Stimulated activated CD8-positive, alpha-beta memory T cell treated with anti-CD3 and anti-CD28 coated beads, Interleukin-7, amount 100 ng/mL, for 48 hours (primary cell): ENCODE data around the gene LIPH.
A peak's percentile ranks its signal among the peaks of the same experiment; 100 is the strongest.

Experiments used
- DNase-seq, 2 donors: peaks; one replicate each; pipeline ENCODE4 v3.0.0-alpha.2; 2020; ENCODE audit warnings: low read depth in 1 of 2; ENCODE audit errors: extremely low read depth in 1 of 2

LIPH gene

GRCh38 chr3:185549122-185549521 is 3.3 kb downstream of the LIPH start:
- DNase-seq, result no peak

GRCh38 chr3:185540695-185541094 is 11.7 kb downstream of the LIPH start:
- DNase-seq, result no peak

DNA sequence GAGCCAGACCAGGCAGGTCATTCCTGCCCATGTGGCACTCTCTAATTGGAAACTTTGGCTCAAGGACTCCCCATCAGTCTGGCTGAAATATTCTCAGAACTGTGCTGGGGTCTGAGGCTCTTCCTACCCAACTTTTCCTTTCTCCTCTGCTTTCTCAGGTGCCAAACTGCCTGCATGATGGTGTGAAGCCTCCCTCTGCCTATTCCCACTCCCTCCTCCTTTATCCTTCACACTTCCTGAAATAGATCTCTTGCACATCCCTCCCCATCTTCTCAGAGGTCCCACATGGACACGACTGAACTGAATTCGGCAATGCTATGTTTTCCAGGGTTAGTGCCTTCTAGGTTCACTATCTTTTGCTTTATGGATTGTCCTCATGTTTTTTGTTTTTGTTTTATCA is 12.5 kb downstream of the LIPH start:
- DNase-seq, result no peak

DNA sequence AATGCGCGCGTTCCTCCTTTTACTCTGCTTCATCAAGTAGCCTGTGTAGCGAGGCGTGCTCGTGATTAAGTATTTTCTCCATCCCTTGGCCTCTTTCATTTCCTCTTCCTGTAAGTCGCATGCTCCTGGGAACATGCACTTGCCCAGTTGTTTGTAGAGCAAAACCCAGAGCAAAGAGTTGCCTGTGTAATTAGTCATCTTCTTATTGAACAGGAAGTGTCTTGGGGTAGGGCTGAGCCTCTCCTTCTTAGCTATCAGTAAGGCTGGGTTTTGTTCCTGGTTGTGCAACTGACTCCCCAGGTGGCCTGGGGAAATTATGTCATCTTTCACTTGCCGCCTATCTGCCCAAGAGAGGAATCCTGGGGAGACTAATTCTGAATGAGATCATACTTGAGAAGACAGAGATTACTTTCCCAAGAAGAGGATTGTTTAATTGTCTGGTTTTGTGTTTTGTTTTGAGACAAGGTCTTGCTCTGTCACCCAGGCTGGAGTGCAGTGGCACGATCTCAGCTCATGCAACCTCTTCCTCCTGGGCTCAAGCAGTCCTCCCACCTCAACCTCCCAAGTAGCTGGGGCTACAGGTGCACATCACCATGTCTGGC is 14.9 kb downstream of the LIPH start:
- DNase-seq, result peak in 1 of 2 donors; percentile 52

GRCh38 chr3:185534511-185534910 is 17.9 kb downstream of the LIPH start:
- DNase-seq, result no peak

DNA sequence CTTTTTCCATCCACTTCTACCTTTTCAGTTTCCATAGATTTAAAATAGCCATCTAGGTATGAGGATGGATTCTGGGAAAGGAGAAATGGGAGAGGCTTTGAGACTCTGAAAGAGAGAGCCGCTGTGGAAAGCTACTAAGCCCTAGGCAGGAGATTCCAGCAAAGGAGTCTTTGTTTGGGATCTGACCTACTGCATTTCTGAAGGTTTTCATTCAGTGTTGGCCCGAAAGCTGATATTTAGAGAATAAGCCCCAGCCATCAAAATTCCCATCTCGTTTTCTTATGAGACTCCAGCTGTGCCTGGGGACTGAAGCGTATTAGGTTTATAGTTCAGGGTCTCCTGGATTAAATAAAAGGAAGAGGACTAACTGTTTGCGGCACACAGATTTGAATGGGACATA is 19.5 kb downstream of the LIPH start:
- DNase-seq, result no peak

DNA sequence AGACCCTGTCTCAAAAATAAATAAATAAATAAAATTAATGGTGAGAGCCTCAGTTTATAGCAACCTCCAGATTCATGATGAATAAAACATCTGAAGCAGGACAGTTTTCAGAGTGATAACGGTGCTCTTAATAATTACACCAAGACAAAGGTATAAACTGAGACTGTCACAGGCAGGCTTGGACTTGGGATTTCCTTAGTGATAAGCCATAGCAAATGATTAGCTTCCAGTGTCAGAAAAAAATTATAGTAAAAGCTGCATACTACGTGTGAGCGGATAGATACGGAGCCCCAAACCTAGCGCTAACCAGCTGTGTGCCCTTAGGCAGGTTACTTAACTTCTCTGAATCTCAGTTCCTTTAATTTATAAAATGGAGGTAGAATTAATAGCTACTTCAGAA is 21.5 kb downstream of the LIPH start:
- no peak for DNase-seq

GRCh38 chr3:185528532-185528931 is 23.9 kb downstream of the LIPH start:
- DNase-seq, result no peak

GRCh38 chr3:185527364-185527763 is 25.0 kb downstream of the LIPH start:
- no peak for DNase-seq

DNA sequence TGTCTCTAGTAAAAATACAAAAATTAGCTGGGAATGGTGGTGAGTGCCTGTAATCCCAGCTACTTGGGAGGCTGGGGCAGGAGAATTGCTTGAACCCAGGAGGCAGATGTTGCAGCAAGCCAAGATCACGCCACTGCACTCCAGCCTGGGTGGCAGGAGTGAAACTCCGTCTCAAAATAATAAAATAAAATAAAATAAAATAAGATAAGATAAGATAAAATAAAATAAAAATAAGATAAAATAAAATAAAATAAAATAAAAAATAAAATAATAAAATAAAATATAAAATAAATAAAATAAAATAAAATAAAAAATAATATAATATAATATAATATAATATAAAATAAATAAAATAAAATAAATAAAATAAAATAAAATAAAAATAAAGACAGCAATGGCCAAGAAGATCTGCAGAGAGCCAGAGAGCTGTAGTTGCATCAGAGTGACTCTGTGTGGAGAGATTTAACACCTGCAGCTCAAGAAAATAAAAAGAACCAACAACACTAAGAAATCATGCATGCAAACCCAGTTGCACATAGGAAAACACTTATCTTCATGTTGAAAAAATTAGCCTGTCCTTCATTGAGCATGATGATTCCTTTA is 25.9 kb downstream of the LIPH start:
- no peak for DNase-seq

GRCh38 chr3:185521349-185522138 is 30.8 kb downstream of the LIPH start:
- no peak for DNase-seq

- DNase-seq, result no peak
Observed at GRCh38 chr3:185519021-185519420, 33.4 kb downstream of the LIPH start.

DNA sequence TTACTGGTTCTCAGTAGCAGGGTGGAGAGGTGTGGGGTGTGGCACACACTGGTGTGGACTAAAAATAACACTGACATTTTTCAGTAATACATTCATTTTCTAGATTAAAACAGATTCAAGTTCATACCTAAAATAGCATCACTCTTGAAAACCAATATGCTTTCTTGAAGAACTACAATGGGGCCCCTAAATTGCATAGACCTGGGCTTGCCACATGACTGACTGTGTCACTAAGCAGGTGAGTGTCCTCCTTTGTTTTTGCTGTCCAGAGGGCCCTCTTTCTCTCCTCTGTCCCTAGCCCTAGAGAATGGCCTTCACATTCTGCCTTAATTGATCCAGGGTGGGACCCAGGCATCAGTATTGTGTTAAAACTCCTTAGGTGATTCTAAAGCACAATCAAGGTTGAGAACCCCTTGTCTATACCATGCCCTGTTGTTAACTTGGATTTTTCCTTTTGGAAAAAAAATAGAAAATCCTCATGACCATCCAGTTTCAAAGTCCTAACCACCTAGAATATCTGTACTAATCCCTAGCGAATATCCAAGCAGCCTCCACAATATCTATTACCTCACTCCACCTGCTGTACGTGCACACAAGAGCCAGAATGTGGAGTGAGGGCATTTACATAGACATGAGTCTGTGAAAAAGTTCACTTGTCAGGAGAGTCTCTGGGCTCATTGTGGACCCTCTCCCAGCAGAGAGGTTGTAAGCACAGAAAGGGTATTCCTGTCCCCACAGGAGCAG is 34.8 kb downstream of the LIPH start:
- no peak for DNase-seq

DNA sequence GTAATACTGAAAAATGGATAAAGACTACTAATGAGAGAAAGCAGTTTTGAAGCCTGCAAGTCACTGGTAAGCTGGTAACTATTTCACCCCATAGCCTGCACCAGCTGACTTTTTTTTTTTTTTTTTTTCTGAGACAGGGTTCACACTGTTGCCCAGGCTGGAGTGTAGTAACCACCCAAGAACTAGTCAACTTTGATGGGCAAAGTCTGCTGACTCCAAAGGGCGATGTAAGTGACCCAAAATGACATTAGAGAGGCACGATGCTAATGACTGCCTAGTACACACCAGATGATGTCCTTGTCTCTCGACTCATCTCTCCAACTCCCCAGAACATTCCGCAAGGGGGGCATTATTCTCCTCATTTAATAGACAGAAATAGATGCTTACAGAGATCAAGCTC is 40.7 kb downstream of the LIPH start:
- no peak for DNase-seq

- no peak for DNase-seq
Observed at GRCh38 chr3:185508335-185508991, 43.9 kb downstream of the LIPH start.

GRCh38 chr3:185507883-185508282 is 44.5 kb downstream of the LIPH start:
- no peak for DNase-seq

- no peak for DNase-seq
Observed at GRCh38 chr3:185504636-185505035, 47.8 kb downstream of the LIPH start.

DNA sequence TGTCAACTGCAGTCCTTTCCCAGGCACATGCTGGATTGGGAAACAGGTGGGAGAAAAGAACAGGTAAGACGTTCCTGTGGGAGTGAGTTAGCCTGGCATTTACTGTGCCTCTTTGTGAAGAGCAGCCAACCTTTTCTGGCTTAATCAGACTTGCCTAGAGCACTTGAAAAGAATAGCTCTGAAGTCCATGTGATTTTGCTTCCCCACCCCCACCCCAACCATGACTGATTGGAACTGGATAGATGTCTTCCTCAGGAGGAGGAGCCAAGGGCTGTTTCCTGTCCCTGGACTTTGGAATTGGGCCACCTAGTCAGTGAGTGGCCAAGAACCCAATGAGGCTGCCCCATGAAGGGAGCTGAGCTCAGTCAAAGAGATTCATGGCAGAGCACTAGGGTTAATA is 48.9 kb downstream of the LIPH start:
- no peak for DNase-seq

DNA sequence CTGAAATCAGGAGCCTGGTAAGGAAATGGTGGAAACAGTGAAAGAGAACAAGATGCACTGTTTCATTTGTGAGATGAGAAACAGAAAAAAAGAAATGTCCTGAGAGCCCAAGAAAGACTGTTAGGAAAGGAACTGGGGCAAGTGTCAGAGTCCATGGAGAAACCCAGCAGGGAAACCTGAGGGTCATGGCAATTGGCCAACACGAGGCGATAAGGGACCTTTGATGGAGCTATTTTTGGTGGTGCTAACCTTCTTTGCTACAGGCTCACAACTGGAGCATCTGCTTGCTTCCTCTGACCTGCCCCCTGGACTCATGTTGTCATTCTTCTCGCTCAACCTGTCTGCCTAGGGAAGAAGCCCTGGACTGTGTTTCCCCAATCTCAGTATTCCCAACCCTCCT is 49.4 kb downstream of the LIPH start:
- no peak for DNase-seq

DNA sequence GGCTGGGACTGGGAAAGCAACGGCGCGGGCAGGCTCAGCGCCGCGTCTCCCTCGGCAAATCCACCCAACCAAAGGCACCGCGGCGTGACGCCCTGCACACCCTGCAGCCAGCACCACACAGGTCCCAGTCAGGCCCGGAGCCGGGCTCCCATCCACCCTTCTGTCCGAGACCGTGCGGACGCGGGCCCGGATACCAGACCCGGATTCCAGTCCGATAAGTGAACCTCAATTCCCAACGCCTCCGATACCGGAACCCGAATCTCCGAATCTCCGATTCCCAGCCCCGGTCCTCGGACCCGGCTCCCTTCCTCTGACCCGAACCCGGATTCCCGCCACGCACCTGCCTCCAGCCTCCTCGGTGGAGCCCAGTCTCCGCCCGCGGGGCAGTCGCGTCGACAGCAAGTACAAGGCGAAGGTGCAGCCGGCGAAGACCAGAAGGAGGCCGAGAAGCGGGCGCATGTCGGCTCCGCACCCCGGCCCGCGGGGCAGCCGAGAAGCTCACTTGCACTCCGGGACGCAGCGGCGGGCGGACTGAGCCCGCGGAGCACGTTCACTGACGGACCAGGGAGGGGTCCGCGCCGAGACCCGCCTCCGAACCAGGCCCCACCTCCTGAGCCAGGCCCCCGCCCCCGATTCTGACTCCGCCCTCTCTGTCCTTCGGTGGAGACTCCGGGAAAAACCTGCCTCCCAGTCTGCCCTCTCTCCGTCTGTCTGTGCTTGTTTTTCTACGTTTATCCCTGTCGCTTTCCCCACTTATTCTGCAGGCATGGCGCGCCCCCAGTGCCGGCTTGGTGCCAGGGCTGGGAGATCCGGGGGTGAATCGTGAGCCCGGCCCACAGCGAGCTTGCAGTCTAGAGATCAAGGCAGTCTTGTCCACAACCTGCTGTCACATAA is 53.6 kb downstream of the LIPH start, which contains the start of gene TMEM41A:
Gene TMEM41A, minus strand, starts transcription at position 533 of the 894 bp plus-strand sequence. Its CDS starts 74 bp downstream, at position 459.
- DNase-seq, result peak; percentile 78 to 82
